ENCODE data around the gene SLC5A11.
"Not testable (repeated sequence)": the region's sequence is repeated elsewhere in the genome, so short reads cannot be mapped to it uniquely, and the experiment has no call there.

The SLC5A11 gene

GRCh38 chr16:24861461-24861860, 15.7 kb downstream of the SLC5A11 start:
- DNase-seq (ENCODE audit: low spot score) = no peak

GRCh38 chr16:24863582-24864437, 18.0 kb downstream of the SLC5A11 start:
- no peak for DNase-seq (ENCODE audit: low spot score)

DNA sequence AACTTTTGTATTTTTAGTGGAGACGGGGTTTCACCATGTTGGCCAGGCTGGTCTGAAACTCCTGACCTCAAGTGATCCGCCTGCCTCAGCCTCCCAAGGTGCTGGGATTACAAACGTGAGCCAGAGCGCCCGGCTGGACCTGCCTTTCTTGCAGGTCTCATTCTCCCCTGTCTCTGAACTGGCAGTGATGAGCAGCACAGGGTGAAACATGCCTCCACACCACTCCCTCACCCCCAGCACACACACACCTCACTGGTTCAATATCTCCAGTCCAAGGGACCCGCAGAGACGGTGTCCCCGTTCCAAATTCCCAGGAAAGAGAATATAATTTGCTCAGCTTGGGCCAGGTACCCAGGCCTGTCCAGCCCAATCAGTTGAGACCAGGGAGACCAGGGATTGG, 23.3 kb downstream of the SLC5A11 start:
- DNase-seq (ENCODE audit: low spot score) = no peak

- no peak for DNase-seq (ENCODE audit: low spot score)
Observed at GRCh38 chr16:24871891-24872290, 26.1 kb downstream of the SLC5A11 start.

- DNase-seq (ENCODE audit: low spot score) = no peak
Observed at GRCh38 chr16:24873028-24873427, 27.3 kb downstream of the SLC5A11 start.

DNA sequence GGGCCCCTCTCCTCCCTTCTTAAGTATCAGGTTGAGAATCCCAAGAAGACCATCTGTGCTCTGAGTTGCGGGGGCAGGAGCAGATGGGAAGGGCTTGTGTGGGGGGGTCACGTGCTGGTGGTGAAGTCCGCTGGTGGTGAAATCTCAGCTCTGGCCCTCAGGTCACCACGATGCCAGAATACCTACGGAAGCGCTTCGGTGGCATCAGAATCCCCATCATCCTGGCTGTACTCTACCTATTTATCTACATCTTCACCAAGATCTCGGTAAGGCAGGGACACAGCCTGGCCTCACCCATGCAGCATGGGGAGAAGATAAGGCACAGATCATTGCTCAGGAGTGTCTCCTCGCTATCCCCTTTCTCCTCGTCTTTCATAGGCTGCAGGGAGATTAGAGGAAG, 29.7 kb downstream of the SLC5A11 start:
- DNase-seq (ENCODE audit: low spot score) = no peak

DNA sequence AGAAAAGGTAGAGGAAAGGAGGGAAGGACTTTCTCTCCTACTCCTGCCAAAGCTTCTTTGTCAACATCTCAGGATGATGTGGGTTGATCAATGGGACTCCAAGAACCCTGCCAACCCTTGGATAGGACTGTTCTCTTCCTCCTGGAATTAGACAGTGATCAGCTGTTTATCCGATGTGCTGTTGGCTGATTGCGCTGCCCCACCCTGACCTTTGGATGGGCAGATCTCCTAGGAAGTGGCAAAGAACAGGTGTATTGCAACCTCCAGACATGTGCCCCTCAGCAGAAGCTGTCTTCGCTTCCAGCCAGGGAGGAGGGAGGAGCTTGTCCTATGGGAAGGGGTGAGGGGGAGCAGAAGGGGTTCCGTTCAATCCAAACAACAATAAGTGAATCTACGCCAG, 30.5 kb downstream of the SLC5A11 start:
- DNase-seq (ENCODE audit: low spot score) = no peak

DNA sequence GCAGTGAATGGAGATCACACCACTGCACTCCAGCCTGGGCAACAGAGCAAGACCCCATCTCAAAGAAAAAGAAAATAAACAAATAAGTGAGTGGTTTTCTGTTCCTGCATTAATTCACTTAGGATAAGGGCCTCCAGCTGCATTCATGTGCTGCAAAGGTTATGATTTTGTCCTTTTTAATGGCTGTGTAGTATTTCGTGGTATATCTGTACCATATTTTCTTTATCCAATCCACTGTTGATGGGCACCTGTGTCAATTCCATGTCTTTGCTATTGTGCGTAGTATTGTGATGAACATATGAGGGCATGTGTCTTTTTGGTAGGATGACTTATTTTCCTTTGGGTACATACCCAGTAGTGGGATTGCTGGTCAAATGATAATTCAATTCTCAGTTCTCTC, 33.9 kb downstream of the SLC5A11 start:
- DNase-seq (ENCODE audit: low spot score) = no peak

- no peak for DNase-seq (ENCODE audit: low spot score)
Observed at GRCh38 chr16:24883714-24884151, 38.0 kb downstream of the SLC5A11 start.

DNA sequence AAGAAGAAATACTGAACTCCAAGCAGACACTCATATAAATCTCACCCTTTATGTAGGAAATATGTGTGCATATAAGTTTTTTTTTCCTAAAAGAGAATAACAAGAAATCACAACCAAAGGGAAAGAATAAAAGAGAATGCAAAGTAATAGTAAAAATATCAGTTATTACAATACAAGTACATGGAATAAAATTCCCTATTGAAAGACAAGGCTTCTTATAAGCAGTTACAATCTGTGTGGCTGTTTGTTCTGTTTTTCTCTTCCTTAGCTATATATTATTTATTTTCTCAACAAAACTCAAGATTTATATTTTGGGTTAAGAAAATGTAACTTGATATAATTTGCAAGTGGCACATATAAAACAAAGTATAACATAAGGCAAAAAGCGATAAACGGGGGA, 41.7 kb downstream of the SLC5A11 start:
- DNase-seq (ENCODE audit: low spot score) = no peak

DNA sequence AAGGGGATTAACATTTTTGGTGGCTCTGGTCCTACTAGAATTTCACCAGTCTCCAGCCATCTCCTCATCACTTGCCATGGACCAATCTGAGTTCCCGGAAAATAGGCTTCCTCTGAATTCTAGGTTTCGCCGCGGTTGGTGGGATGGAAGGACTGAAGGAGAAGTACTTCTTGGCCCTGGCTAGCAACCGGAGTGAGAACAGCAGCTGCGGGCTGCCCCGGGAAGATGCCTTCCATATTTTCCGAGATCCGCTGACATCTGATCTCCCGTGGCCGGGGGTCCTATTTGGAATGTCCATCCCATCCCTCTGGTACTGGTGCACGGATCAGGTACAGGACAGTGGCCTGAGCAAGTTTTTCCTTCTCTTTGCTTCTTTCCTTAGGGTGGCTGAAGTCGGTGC, 45.0 kb downstream of the SLC5A11 start:
- DNase-seq (ENCODE audit: low spot score) = no peak

GRCh38 chr16:24896439-24896838, 50.7 kb downstream of the SLC5A11 start:
- no peak for DNase-seq (ENCODE audit: low spot score)

DNA sequence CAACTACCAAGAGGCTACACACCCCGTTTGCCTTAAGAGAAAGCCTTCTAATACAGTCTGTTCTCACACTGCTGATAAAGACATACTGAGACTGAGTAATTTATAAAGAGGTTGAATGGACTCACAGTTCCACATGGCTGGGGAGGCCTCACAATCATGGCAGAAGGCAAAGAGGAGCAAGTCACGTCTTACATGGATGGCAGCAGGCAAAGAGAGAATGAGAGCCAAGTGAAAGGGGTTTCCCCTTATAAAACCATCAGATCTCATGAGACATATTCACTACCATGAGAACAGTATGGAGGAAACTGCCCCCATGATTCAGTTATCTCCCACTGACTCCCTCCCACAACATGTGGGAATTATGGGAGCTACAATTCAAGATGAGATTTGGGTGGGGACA, 51.8 kb downstream of the SLC5A11 start:
- DNase-seq (ENCODE audit: low spot score) = not testable (repeated sequence)

DNA sequence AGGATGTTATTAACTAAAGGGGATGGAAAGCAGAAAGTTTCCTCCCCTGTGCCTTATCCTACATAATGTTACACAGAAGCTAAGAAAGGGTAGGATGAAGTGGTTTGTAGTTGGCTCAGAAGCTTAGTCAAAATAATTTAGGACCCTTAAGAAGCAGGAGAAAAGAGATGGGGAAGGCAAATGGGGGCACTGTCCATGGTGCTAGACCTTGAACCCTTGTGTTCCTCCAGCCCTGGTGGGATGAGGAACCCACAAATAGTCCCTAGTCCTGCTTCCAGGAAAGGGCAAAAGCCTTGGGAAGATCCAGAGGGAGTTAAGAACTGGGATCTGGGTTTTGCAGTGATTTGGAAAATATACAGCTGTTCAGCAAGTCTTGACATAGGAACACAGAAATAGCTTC, 54.5 kb downstream of the SLC5A11 start:
- no peak for DNase-seq (ENCODE audit: low spot score)

GRCh38 chr16:24906199-24906808, 60.5 kb downstream of the SLC5A11 start:
- peak; percentile 2 for DNase-seq (ENCODE audit: low spot score)

- DNase-seq (ENCODE audit: low spot score) = no peak
Observed at GRCh38 chr16:24906901-24907300, 61.1 kb downstream of the SLC5A11 start.

GRCh38 chr16:24908716-24909115, 63.0 kb downstream of the SLC5A11 start:
- DNase-seq (ENCODE audit: low spot score) = no peak

DNA sequence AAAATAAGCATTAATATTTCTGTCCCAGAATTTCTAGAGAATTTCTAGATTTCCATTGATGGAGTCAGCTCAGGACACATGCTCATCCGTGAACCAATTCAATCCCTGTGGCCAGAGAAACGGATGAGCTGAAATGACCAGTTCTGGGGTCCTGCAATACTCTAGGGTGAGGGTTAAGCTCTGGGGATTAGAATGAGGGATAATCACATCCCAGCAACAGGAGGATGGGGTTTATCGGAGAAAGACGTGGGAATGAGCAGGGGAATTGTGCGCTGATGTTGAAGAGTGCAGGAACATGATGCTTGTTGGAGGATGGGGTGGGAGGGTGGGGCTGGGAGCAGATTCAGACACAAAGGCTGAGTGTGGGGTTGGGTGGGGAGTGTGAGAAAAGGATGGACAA, 64.1 kb downstream of the SLC5A11 start:
- no peak for DNase-seq (ENCODE audit: low spot score)

- DNase-seq (ENCODE audit: low spot score) = no peak
Observed at GRCh38 chr16:24915019-24915418, 69.3 kb downstream of the SLC5A11 start.

GRCh38 chr16:24915576-24915975, 69.8 kb downstream of the SLC5A11 start:
- no peak for DNase-seq (ENCODE audit: low spot score)

DNA sequence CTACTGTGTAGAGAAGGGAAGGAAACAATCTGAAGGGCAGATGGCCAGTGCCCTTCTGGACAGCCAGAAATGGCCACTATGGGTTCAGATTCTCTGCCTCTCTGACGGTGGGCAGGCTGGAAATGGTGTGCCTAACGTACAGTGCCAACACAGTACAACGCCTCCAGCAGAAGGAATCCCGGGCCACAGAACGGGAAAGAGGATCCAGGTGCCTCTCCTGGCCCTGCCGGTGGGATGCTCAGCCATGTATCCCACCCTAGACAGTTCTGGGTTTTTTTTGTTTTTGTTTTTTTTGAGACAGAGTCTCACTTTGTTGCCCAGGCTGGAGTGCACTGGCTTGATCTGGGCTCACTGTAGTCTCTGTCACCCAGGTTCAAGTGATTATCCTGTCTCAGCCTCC, 71.5 kb downstream of the SLC5A11 start:
- DNase-seq (ENCODE audit: low spot score) = no peak

DNA sequence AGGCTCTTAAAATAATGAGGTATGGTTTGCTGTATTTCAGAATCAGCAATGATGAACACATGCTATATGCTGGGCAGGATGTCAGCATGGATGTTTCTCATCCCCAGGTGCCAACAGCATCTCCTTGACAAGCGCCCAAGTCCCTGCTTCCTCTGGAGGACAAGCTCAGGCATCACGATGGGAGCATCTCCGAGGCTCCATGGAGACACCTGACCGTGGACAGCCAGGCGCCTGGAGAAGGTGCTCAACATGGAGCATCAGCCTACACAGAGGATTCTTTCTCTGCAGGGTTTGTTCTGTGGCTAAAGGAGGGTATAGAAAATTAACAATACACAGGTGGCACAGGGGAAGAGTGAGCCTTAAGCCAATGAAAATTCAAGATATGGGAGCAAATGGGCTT, 72.1 kb downstream of the SLC5A11 start:
- DNase-seq (ENCODE audit: low spot score) = no peak

DNA sequence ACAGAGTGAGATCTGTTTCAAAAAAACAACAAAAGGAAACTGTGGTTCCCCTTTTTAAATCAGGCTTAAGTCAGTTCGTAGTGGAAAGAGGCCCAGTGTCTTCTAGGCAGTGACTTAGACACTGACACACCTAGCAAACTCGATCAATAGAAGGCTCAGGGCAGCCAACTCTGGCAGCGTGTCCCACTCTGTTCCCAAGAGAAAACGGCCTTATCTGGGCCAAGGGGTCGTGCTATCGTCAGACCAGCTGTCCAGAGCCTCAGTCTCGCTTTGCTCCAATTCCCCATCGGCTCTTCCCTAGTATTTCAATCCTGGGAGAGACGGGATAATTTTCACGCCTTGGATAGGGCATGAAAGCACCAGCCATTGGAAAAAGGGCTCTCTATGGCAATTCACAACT, 72.9 kb downstream of the SLC5A11 start:
- no peak for DNase-seq (ENCODE audit: low spot score)

- DNase-seq (ENCODE audit: low spot score) = no peak
Observed at GRCh38 chr16:24919536-24919935, 73.8 kb downstream of the SLC5A11 start.

Measured in kidney capillary endothelial cell (primary cell).